NCI-H345 treated with DMSO at 0.1 percent for 48 hours (cell line): ENCODE results near the gene FOXK1.
A peak's percentile ranks its signal among the peaks of the same experiment; 100 is the strongest.
"Not testable (repeated sequence)": the region's sequence is repeated elsewhere in the genome, so short reads cannot be mapped to it uniquely, and the experiment has no call there.

Experiments used
- DNase-seq: peaks from one replicate; lab custom pipeline; 2025; ENCODE audit not compliant: unreplicated experiment; lab: John Stamatoyannopoulos, UW

The FOXK1 gene

DNA sequence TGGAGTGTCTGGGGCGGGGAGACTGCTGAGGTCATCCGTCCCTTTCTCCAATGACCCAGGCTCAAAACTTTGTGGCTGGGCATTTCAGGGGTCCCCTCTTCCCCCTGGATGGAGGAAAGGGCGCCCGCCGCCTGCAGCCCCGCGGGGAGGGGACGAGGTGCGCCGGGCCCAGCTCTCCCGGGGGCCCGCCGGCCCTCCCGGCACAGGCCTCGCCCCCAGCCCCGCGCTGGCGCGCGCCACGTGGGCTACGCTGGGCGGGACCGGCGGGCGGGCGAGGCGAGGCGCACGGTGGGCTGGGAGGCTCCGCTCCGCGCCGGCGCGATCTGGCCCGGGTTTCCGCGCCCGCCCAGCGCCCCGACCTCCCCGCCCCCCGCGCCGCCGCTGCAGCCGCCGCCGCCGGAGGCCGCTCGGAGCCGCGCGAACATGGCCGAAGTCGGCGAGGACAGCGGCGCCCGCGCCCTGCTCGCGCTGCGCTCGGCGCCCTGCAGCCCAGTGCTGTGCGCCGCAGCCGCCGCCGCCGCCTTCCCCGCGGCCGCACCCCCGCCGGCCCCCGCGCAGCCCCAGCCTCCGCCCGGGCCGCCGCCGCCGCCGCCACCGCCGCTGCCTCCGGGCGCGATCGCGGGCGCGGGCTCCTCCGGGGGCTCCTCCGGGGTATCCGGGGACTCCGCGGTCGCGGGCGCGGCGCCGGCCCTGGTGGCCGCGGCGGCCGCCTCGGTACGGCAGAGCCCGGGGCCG lies at the start of gene FOXK1:
Gene FOXK1, plus strand, starts transcription at position 410 of the 735 bp plus-strand sequence. Its CDS starts 14 bp downstream, at position 424.
- peak; percentile 41 for DNase-seq

DNA sequence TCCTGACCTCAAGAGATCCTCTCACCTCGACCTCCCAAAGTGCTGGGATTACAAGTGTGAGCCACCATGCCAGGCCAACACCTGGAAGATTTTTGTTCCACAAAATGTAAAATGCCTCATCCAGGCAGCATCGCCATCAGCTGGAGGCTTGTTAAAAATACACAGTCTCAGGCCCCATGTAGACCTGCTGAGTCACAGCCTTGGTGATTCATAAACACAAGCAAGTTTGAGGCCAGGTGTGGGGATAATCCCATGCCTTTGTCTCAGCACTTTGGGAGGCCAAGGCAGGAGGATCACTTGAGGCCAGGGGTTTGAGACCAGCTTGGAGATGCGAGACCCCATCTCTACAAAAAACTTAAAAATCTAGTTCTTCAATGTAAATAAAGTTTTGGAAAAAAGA lies 49.1 kb upstream of the FOXK1 start:
- DNase-seq: no peak

DNA sequence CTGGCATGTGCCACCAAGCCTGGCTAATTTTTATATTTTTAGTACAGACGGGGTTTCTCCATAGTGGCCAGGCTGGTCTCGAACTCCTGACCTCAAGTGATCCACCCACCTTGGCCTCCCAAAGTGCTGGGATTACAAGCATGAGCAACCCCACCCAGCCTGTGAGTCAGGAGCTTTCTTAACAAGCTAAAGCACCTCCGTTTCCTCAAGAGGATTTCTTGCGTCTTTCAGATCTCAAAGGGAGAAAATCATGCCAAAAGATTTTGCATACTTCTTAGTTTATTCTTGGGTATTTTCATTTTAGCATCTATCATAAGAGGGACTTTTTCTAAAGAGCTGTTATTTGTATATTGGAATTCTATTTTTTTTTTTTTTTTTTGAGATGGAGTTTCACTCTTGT lies 47.9 kb upstream of the FOXK1 start:
- DNase-seq: no peak

DNA sequence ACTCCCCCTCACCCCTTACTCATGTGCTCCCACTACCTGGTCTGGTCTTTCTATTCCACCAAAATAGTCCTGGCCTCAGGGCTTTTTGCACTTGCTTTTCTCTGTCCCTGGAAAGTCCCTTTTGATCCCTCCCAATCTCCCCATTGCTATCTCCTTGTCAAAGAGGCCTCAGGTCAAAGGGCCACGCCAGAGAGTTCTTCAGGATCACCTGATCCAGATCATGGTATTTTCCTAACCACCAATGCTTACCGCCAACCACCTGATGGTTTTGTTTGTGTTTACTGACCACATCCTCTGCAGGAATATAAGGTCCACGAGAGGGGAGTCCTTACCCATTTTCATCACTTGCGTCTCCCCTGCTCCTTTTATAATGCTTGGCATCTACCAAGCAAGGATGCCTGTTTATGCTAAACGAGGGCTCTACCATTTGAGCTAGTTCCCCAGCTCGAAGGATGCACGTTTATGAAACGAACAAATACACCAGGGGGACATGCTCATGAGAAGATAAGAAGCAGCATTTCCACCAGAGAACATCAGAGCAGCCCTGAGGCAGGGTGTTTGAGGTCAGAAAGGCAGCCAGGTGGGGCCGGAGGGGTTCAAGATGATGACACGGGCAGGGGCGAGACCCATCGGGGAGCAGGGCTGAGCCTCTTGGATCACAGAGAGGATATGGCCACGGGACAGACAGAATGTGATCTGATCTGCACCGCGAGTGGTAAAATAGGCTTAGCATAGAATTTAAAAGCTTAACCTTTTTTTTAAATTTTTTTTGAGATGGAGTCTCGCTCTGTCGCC lies 43.1 kb upstream of the FOXK1 start:
- no peak for DNase-seq

DNA sequence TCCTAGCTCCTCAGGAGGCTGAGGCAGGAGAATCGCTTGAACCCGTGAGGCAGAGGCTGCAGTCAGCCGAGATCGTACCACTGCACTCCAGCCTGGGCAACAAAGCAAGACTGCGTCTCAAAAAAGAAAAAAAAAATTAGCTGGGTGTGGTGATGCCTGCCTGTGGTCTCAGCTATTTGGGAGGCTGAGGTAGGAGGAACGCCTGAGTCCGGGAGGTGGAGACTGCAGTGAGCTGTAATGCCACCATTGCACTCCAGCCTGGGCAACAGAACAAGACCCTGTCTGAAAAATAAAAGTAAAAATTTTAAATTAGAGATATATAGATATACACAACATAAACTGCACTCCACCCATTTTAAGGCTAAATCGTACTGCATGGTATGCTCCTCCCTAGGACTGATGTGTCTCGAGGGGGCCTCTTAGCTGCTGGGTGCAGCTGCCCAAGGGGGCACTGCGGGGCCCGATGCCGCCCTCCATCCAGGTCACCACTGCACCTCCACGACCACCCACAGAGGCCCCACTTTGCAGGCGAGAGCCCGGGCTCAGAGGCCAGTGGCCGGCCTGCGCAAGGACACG lies 40.9 kb upstream of the FOXK1 start:
- peak; percentile 67 for DNase-seq

DNA sequence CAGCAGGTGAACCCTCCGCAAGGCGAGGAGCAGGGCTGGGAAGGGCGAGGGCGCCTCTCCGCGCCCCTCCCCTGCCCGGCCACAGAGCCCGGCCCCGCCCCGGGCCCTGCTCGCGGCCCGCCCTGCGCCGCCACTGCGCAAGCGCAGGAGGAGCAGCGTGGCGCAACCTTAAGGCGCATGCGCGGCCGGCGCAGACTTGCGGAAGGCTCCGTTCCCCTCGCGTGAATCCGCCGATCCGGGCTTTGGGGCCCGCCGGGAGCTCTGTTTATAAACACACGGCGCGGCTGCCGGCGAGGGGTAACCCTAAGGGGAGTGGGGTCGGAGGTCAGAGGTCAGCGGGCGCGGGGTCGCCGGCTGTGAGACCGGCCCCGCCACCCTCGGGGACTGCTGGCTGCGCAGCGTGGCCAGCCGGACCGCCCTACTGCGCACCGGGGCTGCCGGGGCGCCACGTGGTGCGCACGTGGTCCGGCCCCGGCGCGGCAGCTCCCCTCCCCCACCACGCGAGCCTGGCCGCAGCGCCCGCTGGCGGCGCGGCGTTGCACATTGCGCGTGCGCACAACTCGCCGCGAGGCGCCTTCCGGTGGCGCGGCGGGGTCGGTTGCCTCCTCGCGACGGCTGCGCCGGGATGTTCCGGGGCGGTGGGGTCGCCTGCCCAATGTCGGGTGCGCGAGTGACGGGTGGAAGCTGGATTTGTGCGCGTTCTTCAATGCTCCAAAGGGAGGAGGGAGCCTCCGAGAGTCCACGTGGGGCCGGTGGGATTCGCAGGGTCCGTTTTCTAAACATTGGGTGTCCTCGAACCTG lies 40.2 kb upstream of the FOXK1 start:
- DNase-seq: peak; percentile 92

DNA sequence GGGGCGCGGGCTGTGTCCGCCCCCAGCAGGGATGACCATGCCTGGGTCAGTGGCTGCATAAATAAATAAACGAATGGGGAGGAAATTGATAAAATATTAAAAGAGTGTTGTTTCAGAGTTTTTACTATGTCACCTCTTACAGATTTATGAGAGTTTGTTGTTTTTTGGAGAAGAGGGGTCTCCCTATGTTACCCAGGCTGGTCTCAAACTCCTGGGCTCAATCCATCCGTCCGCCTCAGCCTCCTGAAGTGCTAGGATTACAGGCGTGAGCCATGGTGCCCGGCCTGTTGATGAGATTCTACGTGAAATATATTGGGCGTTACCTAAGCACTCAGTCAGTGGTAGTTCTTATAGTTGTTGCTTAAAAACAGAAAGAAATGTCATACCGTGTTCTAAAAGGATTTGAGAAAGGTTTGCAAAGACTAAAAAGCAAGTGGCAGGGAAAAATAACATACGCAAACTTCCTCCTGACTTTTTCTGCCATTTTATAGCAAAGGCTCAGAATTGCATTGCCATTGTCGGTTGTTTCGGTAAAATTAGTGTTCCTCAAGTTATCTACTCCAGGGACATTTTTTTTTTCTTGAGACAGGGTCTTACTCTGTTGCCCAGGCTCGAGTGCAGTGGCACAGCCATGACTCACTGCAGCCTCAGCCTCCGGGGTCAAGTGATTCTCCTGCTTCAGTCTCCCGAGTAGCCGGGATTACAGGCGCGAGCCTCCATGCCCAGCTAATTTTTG lies 39.5 kb upstream of the FOXK1 start:
- no peak for DNase-seq

DNA sequence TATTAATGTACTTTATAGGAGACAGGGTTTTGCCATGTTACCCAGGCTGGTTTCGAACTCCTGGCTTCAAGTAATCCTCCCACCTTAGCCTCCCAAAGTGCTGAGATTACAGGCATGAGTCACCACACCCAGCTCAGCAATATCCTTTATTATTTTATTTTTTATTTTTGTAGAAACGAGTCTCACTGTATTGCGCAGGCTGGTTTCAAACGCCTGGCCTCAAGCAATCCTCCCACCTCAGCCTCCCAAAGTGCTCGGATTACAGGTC lies 39.0 kb upstream of the FOXK1 start:
- DNase-seq: not testable (repeated sequence)

DNA sequence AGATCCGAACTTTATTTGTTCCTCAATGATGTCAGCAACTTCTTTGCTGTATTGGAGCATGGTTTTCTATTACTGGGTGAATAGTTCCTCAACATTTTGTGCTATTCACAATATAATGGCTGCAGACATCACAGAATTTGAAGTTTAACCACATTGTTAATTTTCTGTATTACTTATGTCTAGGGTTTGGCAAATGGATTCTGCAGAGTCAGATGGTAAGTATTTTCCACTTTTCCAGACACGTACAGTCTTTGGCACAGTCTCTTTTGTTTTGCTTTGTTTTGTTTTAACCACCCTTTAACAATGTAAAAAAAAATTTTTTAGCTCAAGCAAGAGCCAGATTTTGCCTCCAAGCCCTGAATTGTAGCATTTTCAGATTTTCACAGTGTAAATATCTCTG lies 36.8 kb upstream of the FOXK1 start:
- no peak for DNase-seq

DNA sequence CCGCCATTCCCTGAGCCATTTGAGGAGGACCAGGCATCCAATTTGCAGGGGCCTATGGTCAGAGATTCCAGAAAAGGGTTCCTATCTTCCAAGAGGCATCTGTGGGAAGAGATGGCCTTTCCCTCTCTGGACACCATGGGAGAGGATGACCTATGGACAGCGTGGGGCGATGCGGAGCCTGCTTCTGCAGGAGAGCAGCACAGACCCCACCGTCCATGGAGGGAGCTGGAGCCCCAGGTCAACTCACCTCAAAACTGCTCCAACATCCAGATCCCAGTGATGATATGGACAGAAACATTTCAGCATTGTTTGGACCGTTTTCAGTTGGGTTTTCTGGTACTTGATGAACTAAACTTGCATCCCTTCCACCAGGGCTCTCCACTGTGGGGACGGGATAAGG lies 34.0 kb upstream of the FOXK1 start:
- no peak for DNase-seq

DNA sequence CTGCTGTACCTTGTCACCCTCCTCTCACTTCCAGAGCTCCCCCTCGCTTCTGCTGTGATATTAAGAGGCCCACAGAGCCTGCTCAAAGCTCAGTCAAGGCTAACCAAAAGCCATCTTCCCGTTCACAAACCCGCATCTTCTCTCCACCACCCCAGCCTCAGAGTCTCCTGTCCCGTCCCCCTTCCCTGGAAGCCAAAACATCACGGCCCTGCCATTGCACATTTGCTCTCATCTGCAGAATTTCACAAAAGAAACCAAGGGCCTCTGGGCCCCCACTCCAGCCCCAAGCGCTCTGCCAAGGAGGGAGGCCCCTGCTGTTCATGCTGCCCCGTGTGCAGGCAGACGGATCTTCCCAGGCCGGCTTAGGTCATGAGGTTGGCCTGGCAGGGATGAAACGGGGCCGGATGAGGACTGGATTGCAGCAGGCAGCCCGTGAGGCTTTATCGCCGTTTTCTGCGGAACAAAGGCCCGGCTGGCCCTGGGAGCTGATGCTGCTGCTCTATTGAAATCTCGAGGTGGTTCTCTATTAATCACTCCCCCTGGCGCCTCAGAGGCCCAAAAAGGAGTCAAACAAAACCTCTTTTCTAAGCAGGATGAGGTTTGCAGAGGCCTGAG lies 31.6 kb upstream of the FOXK1 start:
- no peak for DNase-seq

DNA sequence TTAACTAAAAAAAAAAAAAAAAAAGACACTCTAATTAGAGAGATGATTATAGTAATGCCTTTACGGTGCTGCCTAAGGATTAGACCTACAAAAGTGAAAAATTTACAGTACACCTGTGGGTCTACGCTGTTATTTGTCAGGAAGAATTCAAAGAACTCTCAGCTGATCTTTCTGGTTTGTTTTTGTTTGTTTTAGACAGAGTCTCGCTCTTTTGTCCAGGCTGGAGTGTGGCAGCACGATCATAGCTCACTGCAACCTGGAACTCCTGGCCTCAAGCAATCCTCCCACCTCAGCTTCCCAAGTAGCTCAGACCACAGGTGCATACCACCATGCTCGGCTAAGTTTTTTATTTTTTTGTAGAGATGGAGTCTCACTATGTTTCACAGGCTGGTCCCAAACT lies 28.3 kb upstream of the FOXK1 start:
- DNase-seq: no peak

DNA sequence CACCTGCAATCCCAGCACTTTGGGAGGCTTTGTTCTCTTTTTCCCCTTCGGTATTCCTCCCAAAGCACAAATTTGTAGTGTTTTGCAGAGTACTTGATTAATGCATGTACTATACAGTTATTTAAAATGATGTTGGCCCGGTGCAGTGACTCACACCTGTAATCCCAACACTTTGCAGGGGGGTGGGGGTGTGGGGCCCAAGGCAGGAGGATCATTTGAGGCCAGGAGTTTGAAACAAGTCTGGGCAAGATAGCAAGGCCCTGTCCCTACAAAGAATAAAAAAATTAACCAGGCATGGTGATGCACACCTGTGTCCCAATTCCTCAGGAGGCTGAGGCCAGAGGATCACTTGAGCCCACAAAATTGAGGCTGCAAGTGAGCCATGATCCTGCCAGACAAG lies 26.8 kb upstream of the FOXK1 start:
- DNase-seq: no peak

DNA sequence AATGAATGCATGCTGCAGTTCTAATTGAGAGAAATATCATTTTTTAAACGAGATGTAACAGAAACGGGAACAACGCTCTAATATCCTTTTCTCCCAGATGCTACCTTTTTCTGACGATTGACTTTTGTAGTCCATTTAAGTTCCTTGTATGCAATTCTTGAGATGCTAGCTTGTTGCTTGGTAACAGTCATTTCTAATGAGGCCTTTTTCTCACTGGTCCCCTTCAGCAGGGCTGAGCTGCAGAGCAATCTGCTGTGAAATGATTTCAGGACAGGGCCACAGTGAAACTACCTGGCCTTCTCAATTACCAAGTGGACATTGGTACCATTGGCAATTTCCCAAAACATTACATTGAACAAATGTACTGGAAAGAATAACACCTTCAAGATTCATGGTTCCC lies 26.2 kb upstream of the FOXK1 start:
- DNase-seq: no peak

DNA sequence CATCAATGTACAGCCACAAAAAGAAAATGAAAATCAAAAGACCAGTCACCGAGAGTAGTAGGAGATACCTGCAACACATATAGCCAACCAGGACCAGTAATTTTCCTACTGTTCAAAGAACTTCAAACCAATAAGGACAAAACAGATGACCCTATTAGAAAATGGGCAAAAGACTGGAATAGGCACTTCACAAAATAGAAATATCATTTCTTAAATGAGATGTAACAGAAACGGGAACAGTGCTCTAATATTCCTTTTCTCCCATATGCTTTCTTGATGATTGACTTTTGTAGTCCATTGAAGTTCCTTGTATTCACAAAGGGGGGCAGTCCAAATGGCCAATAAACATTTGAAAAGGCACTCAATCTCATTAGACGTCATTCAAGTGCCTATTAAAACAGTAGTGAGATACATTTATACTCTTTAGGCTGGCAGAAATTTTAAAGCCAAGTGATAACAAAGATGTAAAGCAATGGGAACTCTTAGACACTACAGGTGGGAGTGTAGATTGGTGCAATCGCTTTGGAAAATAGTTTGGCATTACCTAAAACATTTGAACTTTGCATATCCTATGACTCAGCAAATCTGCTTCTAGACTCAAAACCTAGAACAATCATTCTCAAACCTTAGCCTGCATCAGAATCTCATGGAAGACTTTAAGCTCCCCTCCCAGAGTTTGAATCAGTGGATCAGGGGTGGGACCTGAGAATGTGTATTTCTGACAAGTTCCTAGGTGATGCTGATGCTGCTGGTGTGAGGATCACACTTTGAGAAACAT lies 24.3 kb upstream of the FOXK1 start:
- no peak for DNase-seq

DNA sequence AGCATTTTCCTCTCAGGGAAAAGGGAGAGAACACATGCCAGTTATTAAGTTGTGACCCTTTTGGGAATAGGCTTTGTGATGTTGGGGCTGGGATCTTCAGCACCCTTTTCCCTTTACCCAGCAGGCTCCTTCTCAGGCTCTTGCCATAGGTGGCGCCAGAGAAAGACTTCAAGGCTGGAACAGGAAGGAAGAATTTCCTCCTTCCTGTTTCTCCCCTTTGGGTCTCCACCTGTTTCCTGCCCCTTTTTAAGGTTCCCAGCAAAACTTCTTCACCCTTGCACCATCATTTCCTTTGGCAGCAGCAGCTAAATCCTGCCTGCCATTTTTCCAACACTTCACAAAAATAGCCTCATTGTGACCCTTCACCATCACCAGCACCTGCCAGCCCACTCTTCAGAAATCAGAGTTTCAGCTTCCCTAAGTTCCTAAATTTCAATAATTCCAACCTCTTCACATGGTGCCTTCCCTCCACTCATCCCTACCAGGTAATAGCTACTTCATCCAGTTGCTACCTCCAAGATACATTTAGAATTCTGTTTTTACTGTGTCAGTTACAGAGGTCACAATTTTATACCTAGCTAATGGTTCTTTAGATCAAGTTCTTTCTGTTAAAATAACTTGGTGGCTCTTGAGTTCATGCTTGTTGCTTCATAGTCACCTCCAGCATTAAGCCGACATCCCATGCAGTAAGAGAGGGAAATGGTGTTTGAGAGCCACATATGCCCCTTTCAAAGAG lies 22.4 kb upstream of the FOXK1 start:
- no peak for DNase-seq

DNA sequence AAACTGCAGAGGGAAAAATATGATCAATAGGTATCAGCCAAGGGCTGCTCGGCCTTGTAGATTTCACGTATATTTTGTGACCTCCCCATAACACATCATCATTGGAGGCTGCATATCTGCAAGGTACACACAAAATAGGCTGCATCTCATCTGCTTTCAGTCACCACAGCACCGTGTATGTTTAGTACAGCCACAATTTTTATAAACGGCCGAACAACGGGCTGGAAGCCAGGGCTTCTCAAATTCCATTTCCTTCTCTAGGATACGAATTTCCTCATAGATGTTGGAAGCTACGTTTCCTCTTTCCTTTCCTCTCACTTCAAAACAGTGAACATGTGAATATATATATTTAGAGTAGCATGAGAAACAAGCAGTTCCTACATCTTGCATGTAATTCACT lies 20.2 kb upstream of the FOXK1 start:
- no peak for DNase-seq

DNA sequence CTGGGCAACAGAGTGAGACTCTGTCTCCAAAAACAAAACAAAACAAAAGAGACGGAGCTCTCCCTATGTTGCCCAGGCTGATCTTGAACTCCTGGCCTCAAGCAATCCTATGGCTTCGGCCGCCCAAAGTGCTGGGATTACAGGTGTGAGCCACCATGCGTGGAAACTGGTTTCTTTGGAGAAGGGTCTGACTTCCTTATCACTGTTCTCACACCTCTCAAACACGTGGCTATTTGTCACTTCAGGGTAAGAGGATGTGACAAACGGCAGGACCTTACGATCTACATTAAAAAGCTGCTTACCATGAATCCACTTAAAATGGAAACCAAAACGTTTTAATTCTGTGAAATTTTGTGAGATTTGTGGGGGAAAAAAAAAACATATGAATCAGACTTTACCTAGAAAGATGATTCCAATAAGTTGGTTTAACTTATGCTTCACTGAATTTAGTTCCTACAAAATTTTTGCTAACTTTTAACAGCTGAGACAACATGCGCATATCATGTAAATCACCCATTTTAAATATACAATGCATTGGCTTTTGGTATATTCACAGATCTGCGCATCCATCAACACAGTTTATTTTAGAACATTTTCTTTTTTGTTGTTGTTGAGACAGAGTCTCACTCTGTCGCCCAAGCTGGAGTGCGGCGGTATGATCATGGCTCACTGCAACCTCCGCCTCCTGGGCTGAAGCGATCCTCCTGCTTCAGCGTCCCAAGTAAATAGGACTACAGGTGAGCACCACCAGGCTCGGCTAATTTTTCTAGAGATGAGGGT lies 18.7 kb upstream of the FOXK1 start:
- DNase-seq: no peak
